NCI-H345 (cell line): ENCODE measurements around the gene ZDHHC14.
"Not testable (repeated sequence)": the region's sequence is repeated elsewhere in the genome, so short reads cannot be mapped to it uniquely, and the experiment has no call there.

Source experiments
- DNase-seq: peaks from one replicate; lab custom pipeline; 2025; lab: John Stamatoyannopoulos, UW

Gene ZDHHC14

DNA sequence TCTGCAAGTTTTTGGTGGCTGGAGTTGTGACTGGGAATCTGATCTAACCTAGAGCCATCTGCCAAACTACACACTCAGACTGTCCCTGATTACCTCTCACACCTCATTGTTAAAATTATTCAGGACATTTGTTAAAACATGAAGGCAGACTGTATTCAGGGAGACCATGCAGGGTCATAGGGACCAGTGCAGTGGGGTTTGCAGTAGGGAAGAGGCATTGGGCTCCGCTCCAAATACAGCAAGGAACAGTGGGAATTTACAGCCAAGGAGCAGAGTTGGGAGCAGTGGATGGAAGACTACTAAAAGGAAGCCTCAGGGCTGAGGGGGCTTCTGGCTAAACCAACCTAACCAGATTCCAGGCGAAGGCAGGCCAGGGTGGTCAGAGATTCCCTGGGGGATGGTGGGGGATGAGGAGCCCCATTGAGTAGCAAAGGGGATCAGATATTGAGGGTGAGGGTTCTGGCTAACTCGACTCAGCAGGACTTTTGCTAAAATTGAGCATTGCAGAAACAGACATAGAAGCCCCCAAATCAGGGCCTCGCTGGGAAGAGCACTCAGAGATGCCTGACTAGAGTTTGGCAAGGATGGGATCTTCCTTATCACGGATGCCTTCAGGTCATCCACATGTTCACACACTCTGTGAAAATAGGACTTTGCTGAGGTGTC, 172.0 kb downstream of the ZDHHC14 start:
- DNase-seq, result no peak

DNA sequence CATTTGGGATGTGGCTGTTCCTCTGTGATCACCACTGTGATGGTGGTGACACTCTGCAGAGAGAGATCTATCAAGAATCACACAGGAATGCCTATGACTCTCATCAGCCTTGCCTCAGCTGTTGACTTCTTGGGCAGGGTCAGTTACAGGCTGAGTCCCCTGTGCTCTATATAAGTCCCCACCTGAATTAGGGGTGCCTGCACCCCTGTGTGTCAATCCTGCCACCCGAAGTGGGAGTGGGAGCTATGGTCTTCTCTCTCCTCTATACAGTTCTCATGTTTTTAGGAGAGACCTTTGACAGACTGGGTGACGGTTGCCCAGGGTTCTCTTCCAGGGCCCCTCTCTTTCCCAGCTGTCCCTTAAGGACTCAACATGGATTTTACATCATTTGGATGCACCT, 173.8 kb downstream of the ZDHHC14 start:
- DNase-seq, result no peak

DNA sequence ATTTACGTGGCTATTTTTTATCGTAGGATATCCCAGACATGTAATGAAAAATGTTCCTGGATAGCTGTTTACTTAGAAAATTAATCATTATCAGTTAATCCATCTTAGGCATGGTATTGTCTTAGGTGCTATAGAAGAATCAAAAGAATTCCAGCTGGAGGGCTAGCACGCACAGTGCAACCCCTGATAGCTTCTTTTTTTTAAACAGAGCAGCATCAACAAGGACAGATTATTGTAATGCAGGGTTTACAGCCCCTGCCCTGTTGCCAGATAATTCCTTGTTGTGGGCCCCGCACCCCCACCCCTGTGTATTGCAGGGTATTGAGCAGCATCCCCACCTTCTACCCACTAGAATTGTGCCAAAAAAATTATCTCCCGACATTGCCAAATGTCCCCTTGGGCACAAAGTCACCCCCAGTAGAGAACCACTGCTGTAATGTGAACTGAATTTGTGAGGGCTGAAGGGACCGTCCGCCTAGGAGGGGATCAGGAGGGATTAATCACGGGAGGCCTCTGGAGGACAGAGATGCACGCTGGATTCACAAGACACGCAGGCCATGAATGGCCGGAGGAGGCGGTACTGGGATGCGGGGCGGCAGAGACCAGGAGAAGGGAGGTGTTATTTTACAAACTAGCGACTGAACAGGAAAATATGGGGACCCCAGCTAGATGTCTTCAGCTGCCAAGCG, 174.6 kb downstream of the ZDHHC14 start:
- DNase-seq, result no peak

DNA sequence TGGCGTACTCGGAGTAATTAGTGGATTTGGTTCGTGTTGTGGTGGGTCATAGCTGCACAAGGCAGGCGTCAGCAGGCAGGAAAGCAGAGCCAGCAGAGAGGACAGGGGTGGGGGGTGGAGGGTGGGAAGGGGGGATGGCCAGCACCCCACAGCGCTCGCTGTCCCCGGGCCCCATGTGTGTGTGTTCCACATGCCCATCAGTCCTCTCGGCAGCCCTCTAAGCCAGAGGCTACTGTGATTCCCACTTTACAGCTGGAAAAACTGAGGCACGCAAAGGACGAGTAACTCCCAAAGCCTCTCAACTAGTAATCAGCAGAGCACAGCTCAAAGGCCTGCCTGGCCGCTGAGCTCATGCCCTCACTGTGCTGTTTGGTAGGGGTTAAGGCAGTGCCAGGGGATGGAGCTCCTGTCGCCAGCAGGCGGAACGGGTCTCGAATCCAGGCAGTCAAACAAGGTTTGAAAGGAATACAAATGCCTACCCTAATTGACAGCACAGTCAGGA, 175.2 kb downstream of the ZDHHC14 start:
- DNase-seq, result no peak

DNA sequence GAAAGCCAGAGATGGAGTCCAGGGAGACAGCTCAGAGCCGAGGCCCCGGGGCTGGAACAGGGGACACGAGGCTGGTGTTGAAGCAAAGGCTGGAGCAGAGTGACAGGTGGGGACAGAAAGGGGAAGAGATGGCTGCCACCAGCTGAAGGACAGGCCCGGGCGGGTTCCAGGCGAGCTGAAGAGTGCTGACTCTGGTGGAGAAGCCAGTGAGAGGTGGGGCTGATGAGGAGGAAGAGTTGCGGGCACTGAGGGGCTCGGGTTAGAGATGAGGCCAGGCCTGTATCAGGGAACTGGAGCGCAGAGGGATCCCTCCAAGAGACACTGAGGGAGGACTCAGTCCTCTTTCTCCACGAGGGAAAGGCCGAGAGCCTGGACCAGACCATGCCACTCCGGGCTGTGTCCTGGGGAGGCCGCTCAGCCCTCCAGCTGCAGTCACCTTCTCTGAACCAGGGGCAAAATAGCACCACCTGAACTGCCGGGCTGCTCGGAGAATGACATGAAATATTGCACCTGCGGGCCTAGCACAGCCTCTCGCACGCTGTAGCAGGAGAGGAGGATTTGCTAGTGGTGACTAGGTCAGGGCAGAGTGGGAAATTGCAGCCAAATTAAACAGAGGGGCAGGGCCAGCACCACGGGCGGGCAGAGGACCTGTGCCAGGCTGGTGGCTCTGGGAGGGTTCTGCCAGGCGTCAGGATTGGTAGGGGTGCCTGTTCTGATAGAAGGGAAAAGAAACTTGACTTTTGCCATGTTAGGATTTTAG, 175.9 kb downstream of the ZDHHC14 start:
- peak; percentile 64 for DNase-seq

DNA sequence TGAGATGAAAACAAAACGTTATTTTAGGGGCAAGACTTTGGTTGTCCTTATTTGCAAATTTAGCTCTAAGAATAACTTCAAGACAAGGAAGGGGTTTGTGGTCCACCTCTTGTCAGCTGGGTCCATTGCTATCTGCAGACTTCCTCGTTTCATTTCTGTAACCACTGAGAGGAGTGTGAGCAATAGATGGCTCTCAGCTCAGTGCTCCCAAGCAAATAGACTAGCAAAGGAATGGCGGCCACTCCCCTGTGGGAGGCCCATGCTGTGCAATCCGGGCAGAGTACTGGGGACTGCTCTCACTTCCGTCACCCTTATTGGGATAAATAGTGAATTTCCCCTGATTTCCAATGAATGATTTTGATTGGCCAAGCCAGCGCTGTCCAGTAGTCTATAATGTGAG, 176.6 kb downstream of the ZDHHC14 start:
- no peak for DNase-seq

DNA sequence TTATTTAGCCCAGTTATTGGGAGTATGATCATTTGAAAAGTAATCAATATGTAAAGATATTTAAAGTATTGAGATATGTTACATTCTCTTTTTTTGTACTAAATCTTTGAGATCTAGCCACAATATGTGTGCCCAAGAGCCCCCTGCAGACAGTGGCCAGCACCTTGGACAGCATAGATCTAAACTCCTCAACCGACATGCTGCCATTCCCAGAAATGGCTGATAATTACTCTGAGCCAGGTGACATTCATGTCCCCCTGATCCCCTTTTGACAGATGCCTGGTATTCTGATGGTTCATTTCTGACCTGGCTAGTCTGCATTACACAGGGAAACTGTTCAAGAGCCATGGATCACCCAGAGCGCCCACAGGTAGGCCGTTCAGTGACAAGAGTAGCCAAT, 177.1 kb downstream of the ZDHHC14 start:
- no peak for DNase-seq

DNA sequence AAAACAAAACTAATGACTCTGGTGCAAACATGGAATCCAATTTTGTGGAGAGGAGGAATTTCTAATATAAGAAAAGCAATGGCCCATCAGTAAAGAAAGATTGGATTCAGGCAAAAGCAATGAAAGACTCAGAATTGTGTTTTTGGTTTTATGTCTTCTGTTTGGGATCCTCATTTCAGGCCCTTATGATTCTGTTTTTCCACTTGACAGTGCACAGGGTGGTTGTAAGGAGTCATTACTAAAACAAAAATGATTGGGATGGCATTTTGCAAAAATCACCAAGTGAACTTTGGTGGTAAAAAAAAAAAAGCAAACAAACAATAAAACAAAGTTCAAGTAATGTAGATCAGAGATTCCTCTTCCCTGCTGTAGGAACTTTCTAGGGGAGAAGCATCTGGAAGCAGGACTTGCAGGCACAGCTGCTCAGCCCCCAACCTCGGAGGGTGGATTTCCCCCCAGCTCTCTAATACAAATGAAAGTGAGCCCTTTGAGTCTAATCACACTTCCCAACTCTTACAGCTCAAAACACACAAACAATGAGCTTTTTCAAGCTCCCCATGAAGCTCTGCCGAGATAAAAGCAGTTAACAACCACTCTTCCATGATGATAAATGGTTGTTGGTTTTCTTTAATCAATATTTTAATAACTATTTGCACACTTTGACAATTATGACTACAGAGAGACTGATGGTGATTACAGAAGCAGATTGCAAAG, 177.7 kb downstream of the ZDHHC14 start:
- DNase-seq, result peak; percentile 48

DNA sequence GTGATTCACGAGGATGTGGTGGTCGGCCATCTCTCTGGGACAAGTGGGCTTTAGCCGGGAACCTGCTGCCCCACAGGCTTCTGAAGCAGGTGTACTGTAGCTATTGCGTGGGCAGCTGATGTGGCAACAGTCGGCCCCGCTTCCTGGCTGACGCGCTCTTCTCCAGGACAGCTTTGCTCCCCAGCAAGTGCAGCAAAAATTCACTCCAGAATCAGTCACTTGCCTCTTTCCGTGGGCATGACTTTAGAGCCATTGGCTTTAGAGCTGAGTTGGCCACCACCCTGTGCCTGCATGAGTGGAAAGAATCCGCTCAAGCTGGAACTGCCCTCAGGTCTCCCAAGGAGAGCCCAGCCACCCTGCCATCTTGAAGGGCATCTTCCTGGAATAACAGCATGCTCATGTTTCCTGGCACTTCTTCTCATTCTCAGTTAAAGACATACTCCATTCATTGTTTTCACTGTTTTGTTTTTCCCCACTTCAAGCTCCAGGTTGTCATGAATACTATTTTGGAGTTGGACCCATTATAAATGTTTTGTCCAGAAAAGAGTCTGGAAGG, 178.3 kb downstream of the ZDHHC14 start:
- peak; percentile 43 for DNase-seq

DNA sequence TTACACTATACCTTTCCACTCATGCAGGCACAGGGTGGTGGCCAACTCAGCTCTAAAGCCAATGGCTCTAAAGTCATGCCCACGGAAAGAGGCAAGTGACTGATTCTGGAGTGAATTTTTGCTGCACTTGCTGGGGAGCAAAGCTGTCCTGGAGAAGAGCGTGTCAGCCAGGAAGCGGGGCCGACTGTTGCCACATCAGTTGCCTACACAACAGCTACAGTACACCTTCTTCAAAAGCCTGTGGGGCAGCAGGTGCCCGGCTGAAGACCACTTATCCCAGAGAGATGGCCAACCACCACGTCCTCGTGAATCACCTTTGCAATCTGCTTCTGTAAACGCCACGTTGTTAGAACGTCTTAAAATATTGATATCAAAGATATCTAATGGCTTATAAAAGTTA, 179.1 kb downstream of the ZDHHC14 start:
- DNase-seq, result not testable (repeated sequence)

DNA sequence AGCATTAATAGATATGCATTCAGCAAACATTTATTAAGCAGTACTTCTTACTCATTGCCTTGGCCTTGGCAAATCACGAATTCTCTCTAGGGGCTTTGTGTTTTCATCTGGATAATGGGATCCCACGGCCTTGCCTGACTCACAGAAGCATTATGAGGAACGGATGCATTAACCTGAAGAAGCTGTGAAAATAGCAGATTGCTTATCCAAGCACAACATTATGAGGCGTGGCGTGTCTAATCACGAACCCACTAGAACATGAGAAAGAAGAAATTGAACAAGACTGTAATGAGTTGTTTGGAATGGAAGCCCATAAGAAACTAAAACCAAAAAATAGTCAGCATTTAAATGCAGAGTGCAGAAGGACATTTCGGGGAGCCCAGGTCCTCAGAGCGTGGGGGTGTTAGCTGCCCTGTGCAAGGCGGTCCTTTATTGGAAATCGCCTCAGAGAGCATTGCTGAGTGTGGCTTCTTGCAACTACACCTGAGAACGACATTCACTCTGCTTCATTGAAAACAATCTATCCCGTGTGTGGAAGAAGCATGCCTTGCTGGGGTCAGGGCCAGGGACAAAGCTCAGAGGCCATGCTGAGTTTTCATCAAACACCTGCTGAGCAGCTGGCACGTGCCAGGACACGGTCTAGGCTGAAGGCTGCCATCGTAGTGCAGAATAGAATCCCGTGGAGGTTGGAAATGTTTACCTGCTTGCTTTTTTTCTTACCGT, 179.9 kb downstream of the ZDHHC14 start:
- DNase-seq, result peak; percentile 87

DNA sequence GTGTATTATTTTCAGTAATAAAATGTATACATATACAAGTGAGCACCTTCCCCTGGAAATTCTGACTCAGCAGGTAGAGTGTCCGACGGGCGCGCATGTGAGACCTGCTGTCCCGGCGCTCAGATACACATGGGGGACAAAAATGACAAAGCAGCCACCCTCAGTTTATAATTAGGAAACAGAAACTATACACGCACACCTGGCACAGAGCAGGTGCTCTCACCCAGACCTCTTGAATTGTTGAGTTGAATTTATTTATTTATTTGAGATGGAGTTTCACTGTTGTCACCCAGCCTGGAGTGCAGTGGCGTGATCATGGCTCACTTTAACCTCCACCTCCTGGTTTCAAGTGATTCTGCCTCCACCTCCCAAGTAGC, 180.4 kb downstream of the ZDHHC14 start:
- peak; percentile 87 for DNase-seq

DNA sequence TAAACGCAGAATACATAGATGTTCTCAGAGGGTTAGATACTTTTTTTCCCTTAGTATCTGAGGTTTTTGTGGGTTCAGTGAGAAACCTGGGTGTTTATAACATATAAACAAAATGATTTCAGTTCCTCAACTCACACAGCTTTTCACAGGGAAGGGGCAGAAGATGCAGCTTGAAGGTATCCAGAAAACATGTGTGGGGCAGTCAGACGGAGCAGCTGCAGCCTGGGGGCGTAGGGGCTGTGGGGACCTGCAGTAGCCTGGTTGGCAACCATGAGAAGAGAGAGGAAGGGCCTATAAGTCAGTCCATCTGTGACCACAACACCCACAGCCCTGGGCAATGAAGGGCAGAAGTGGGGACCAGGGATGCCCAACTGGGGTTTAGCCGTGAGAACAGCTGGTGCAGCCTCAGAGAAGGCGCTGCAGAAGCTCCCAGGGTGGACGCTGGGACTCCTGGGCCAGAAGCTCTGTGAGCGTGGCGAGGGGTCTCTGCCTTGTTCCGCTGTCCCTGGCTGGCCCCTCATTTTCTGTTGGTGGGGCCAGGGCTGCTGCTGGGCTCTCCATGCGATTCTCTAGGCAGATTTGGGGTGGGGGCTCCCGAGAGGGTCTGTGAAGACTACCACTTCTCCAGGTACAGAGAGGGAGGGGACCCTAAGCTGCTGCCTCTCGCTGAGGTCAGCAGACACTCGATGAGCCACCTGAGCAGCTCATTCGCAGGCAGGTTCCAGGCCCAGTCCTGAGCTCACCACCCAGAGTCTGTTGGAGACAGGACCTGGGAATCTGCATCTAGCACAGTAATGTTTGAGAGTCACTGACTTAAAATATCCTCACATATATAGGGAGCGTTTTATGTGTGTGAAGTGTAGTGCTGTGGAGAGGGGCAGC, 181.2 kb downstream of the ZDHHC14 start:
- no peak for DNase-seq

DNA sequence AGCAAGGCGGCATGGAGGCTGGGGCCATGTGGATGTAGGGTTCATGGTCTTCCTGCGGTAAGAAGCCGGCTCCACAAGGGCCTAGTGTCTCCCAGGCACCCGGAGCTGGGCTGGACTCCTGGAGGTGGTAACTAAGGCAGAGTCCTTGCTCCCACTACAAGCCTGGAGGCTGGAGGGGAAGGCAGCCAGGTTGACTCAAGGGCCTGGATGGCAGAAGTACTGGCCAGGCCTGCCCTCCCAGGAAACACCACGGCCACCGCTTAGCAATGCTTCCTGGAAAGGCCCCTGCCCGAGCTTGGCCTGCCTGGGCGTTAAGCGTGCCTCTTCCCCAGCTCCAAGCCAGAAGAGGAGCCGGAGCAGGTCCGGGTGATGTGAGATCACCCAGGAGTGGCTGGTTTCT, 182.0 kb downstream of the ZDHHC14 start:
- no peak for DNase-seq

DNA sequence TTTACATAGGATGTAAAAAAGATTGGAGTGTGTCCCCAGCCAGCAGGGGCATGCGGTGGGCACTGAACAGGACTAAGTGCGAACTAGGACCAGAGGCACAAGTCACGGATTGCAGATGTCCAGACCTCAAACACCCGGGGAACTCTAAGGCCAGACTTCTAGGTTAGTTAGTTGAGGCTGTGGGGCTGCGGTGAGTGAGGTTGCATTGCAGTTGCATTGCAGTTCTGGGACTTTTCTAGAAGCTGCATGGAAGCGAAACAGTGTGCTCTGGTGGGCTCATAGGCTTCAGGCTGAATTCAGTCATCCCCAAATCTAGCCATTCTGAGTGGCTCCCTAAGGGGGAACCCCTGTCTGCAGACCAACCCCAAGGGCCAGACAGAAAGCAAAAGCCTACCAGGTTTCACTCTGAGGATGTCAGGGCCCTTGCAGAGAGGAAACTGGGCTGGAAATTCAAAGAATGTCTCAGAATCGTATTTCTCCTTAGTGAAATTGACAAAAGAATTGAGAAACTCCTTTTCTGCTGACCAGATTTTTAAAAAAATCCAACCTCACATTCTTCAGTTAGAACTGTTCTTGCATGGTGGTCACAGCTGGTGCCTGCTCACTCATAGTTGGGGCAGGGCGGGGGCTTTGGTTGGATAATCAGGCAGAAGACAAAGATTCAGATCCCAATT, 182.8 kb downstream of the ZDHHC14 start:
- no peak for DNase-seq

DNA sequence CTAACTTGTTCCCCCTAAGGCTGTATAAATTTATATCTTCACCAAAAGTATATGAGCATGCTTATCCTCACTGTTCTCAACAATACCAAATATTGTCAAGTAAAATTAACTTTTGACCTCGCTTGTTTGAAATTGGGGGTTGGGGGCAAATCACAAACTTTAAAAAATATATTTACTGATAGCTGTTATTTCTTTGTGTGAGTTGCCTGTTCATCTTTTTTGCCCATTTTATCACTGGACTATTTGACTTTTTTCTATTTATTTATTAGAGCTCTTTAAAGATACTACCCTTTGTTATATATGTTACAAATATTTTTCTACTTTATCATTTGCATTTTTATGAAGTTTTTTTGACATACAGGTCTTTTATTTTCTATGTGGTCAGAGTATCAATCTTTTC, 187.7 kb downstream of the ZDHHC14 start:
- DNase-seq, result no peak

DNA sequence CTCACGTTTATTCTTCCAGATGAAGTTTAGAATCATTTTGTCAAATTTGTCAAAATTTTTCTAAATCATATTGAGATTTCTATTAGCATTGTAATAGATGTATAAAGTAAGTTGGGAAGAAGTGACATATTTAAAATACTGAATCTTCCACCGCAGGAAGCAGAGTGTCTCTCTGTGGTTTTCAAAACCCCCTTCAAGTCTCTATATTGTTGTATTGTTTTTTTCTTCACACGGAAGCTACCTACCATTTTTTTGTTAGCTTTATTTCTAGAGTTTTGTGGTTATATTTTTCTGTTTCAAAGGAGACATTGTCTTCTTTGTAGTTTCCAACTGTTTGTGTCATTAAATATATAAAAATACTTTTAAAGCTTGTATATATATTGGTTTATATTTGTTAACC, 188.6 kb downstream of the ZDHHC14 start:
- no peak for DNase-seq

DNA sequence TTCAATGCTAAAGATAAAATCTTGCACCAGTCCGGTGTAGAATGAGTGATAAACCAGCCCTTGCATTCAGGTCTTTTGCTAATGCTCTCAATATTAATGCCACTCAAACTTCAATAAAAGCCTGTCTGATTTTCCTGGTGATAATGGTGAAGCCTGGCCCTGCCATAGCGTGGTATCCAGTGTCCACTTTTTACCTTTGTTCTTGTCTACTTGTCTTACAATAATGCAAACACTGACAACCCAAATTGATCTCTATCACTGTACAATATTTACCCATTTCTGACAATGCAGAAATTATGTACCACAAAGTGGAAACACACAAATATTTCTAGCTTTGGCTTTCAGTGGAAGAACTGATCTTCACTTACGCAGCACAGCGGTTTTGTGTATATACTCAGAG, 189.1 kb downstream of the ZDHHC14 start:
- no peak for DNase-seq

DNA sequence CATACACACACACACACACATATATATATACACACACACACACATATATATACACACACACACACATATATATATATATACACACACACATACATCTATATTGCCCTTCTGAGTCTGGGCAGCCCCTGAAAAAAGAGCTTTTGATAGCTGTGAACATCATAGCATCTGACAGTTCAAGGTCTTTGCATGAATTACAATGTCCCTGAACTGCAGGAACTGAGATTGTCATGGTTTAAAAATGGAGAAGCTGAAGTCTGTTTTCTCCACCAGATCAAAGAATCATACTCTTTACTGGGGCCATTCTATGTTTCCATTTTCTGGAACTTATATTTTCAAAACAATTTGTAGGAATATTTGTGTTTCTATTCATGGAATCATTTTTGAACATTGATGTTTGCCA, 189.8 kb downstream of the ZDHHC14 start:
- DNase-seq, result no peak

DNA sequence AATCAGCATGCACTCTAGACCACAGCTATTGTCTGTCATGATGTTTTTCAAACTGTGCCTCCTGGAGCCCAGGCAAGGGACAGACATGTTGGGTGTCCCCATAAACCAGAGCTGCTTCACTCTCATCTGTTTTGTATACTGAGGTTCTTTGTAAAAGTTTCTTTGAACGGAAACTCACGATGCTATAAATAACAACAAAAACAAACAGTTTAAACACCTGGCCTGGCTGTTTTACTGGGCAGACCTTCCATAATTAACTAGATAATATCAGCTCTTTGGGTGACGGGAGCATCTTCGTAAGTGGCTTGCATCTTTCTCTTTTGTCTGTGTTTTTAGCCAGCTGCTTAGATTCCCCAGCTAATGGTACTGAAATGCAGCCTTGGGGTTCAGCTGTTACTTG, 190.3 kb downstream of the ZDHHC14 start:
- DNase-seq, result no peak
